Lower leg skin (tissue), 4 donors: ENCODE data around the gene PDSS1. TPM values are rescaled to one million over a fixed set of nuclear protein-coding genes. Genes with fewer than 3 reads are reported as not detected.
"Not testable (repeated sequence)": the region's sequence is repeated elsewhere in the genome, so short reads cannot be mapped to it uniquely, and the experiment has no call there.

Experiments
- DNase-seq, 2 donors: peaks; one replicate each; pipeline ENCODE4 v3.0.0-alpha.2; 2019; ENCODE audit warnings: low spot score in 2 of 2
- H3K4me3 ChIP-seq: fragments of 200-600 bp; sonication (generic); 2 replicates; pipeline ENCODE4 v1.5.1; 2017; ENCODE audit warnings: mild to moderate bottlenecking, low read depth; ENCODE audit not compliant: poor library complexity, severe bottlenecking
- POLR2A ChIP-seq, 2 donors: fragments of 450-650 bp; IDR thresholded peaks; one replicate each; pipeline ENCODE4 v1.6.1; 2016 to 2017; ENCODE audit warnings: antibody characterized with exemption in 2 of 2, mild to moderate bottlenecking in 1 of 2, moderate library complexity in 1 of 2
- WGBS, 2 donors: methylation state at CpG; one replicate each; pipeline ENCODE4 v1.1.5; 2018; 5-methylcytosine and 5-hydroxymethylcytosine counted together
- intact Hi-C: fragments of 100-400 bp; cut with DNase I; formaldehyde crosslinking; loops from one replicate; pipeline ENCODE4 v1.15.0; 2023; ENCODE audit warnings: low total_unique reads
- total RNA-seq, 4 donors: library from RNA; depleted of rRNA; stranded (reverse); fragments of >200 nt; gene quantifications; one replicate each; pipeline ENCODE4 v1.1.0, GENCODE V29; 2016
- TF ChIP-seq, protein P1 (sequence below), 3 donors: fragments of 450-650 bp; IDR thresholded peaks; one replicate each; pipeline ENCODE4 v1.5.1; 2016; ENCODE audit warnings: antibody characterized with exemption in 3 of 3, mild to moderate bottlenecking in 3 of 3, moderate library complexity in 2 of 3

The PDSS1 gene
- total RNA-seq, 4 donors from 2014 or later = 1.4 to 4.7 (median 2.7) TPM

DNA sequence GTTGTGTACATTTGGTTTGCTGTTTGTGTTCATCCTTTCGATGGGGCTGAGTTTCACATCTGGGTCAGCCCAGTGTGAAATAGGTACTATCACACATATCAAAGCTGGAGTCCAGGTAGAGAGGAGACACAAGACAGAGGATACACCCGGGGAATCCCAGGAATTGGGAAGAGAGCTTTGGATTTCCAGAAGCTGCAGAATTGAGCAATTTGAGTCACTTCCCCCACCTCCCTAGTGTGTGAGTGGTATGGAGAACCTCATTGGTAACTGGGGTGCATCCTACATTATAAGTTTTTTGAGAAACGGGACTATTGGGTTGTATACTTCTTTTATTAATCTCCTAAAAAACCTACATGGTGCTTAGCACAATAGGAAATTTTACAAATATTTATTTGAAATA is 12.1 kb upstream of the PDSS1 start:
- H3K4me3 ChIP-seq = no peak overlapping the region
- TF ChIP-seq POLR2A (IDR thresholded peaks at IDR 0.05) = no peak
- TF ChIP-seq, protein P1, sequence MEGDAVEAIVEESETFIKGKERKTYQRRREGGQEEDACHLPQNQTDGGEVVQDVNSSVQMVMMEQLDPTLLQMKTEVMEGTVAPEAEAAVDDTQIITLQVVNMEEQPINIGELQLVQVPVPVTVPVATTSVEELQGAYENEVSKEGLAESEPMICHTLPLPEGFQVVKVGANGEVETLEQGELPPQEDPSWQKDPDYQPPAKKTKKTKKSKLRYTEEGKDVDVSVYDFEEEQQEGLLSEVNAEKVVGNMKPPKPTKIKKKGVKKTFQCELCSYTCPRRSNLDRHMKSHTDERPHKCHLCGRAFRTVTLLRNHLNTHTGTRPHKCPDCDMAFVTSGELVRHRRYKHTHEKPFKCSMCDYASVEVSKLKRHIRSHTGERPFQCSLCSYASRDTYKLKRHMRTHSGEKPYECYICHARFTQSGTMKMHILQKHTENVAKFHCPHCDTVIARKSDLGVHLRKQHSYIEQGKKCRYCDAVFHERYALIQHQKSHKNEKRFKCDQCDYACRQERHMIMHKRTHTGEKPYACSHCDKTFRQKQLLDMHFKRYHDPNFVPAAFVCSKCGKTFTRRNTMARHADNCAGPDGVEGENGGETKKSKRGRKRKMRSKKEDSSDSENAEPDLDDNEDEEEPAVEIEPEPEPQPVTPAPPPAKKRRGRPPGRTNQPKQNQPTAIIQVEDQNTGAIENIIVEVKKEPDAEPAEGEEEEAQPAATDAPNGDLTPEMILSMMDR (IDR thresholded peaks at IDR 0.05) = no peak
- intact Hi-C loops = no loop called here
- whole genome bisulfite sequencing, 2 donors = 83 to 93% methylated on average over 3 of the region's 3 CpGs
- no peak for DNase-seq

DNA sequence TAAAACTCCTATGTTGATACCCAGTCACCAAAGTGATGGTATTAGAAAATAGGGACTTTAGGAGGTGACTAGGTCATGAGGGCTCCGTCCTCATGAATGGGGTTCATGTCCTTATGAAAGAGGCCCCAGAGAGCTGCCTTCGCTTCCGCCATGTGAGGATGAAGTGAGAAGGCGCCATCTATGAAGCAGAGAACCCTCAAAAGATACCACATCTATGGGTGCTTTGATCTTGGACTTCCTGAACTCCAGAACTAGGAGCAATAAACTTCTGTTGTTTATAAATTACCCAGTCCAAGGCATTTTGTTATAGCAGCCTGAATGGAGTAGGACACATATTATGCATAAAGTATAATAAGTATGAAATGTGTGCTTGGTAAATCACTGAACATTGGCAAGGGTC is 8.1 kb upstream of the PDSS1 start:
- no peak for DNase-seq
- TF ChIP-seq, protein P1 (IDR thresholded peaks at IDR 0.05) = no peak
- no peak for TF ChIP-seq POLR2A (IDR thresholded peaks at IDR 0.05)
- WGBS, 2 donors = 82 to 88% methylated on average over 4 of the region's 4 CpGs
- H3K4me3 ChIP-seq = no peak overlapping the region
- intact Hi-C loops = no loop called here

DNA sequence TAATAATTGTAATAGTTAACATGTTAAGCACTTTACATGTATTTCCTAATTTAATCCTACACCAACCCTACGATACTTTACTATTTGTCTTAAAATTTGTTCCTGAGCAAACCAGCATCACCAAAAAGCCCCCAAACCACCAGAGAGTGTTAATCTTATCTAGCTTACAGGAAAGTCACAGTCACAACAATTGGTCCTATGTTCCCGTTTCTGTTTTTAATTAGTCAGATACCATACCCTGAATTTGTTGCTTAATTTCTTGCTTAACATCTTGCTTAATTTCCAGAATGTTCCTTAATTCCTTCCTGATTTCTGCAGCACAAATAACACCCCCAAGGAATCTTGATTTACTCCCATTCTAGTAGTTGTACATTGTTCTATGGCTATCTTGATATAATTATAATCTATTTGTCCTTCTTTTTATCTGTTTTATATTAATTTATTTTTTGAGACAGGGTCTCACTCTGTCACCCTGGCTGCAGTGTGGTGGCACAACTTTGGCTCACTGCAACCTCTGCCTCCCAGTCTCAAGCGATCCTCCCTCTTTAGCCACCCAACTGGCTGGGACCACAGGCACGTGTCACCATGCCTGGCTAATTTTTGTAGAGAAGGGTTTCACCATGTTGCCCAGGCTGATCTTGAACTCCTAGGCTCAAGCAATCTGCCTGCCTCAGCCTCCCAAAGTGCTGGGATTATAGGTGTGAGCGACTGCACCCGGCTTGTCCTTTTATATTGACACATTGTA is 6.6 kb upstream of the PDSS1 start:
- 53 to 61% methylated on average over 6 of the region's 6 CpGs for WGBS, 2 donors
- intact Hi-C loops = no loop called here
- no peak overlapping the region for H3K4me3 ChIP-seq
- TF ChIP-seq POLR2A (IDR thresholded peaks at IDR 0.05) = no peak
- TF ChIP-seq, protein P1 (IDR thresholded peaks at IDR 0.05) = no peak
- DNase-seq = no peak

DNA sequence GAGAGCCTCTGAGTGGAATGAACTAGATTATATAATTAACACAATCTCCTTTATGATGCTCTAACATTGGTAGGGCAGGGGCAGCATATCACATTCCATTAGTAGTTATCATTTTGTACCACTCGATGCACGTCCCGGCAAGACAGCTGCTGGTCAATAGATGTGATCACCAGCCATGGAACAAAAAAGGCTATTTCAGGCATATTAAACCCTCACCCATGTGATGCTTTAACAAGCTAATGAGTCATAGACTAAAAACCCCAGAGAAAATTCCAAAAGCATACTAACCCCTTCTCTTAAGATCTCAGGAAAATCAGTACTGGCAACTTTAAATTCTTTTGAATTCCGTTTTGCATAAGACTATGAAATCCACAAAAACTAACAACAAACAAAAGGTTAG is 3.0 kb upstream of the PDSS1 start:
- DNase-seq, H3K4me3 ChIP-seq, intact Hi-C loops: not testable (repeated sequence)
- 80 to 86% methylated on average over 4 of the region's 4 CpGs for WGBS, 2 donors

DNA sequence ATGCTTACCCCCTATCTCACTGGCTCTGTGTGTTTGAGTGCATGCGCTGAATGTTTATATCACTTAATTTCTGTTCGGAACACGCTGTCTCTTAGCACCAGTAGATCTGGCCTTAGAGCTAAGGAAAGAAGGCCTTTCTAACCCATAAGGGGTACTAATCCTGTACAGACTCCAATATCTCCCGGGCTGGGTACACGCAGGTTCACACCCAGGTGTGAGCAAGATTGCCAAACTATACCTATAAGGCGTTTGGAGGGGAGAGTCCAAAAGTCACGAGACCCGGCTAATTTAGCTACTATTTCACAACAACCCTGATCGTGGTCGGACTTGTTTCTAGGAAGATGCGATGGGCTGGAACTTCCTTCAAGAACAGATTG is 727 bp upstream of the PDSS1 start:
- peak overlapping the region; percentile 89 for H3K4me3 ChIP-seq
- 20 to 21% methylated on average over 11 of the region's 11 CpGs for WGBS, 2 donors
- intact Hi-C loops = no loop called here
- TF ChIP-seq POLR2A (IDR thresholded peaks at IDR 0.05) = no peak
- TF ChIP-seq, protein P1 (IDR thresholded peaks at IDR 0.05) = no peak
- DNase-seq = peak in 1 of 2 donors; percentile 82

DNA sequence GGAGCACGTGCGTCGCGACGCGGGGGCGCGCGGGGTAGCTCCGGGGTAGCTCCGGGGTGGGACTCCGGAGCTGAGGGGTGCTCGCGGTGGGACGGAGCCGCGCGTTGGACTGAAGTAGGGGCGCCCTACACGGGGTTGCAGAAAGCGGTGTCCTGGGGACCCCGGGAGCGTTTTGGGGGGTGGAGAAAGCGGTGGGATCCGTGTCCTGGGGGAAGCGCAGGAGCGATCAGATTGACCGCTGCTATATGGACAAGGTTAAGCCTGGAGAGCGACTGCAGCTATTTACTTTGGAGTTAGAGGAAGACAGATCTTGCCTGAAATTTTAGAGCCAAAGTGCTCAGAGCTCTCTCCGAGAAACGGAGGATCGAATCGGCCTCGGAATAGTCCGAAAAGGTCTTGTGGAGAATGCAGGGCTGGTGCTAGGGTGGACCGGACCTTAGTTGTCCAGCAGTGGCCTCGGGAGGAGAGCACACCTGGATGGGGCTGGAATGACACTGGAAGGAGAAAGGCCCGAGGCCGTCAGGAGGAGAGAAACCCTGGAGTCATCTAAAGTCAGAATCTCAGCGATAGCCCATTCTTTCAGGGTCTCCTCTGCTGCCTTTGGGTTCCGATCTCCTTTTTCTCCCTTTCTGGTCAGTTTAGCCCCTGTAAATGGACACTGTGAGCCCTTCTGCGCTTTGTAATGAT is 564 bp downstream of the PDSS1 start:
- WGBS, 2 donors = 1 to 4% methylated on average over 26 to 42 of the region's 42 CpGs
- intact Hi-C loops = no loop called here
- H3K4me3 ChIP-seq = peak overlapping the region; percentile 89
- TF ChIP-seq, protein P1 (IDR thresholded peaks at IDR 0.05) = no peak
- no peak for TF ChIP-seq POLR2A (IDR thresholded peaks at IDR 0.05)
- DNase-seq = no peak
